Right renal pelvis (tissue), 4 donors: ENCODE data around the gene SOX6. TPM values are rescaled to one million over a fixed set of nuclear protein-coding genes. Genes with fewer than 3 reads are reported as not detected.
"Not testable (repeated sequence)": the region's sequence is repeated elsewhere in the genome, so short reads cannot be mapped to it uniquely, and the experiment has no call there.

Experiments used
- DNase-seq, 4 donors: peaks; one replicate each; pipeline ENCODE4 v3.0.0-alpha.2; 2013; ENCODE audit warnings: low read depth in 4 of 4, low spot score in 3 of 4, missing footprints in 1 of 4
- polyA plus RNA-seq, 4 donors: library from polyadenylated mRNA; unstranded; fragments of 120-200 nt; gene quantifications; one replicate each; pipeline ENCODE4 v1.2.1, GENCODE V29; 2013; ENCODE audit not compliant: insufficient read length in 4 of 4

Gene SOX6
- polyA plus RNA-seq, result 10 to 100 TPM; 18.4 to 23.1 (median 21.3) TPM

DNA sequence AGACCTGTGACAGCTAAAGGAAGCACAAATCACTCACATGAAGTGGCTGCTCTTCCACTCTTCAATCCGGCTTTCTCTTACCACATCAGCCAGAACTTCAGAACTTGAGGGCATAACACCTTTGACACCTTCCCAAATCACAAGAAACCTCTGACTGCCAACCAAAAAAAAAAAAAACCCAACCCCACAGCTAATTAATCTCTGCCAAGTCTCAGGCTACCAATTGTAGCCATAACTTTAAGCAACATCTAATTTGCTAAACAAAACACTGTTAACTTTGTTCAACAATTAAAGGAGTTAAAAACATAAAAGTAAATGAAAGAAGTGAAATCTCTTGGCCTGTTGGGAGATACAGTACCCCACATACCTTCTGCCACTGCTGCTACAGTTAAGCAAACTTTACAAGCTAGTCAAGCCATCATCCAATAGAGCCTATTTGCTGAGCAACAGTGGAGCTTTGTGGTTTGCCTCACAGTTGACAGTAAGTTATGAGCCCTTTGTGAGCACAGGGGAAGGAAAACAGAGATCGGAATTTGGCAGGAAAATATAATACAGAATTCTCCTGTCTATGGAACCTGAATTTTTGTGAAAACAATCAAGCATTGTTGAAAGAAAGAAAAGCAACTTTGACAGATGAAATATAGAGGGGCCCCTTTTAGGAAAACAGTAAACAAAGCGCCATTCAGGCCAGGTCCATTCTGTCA lies at the start of gene SOX6:
Gene SOX6, minus strand, starts transcription at position 490 of the 704 bp plus-strand sequence. CDS start 15,298 bp downstream, outside the sequence.
- DNase-seq, result peak in 2 of 4 donors; percentile 20 to 27

DNA sequence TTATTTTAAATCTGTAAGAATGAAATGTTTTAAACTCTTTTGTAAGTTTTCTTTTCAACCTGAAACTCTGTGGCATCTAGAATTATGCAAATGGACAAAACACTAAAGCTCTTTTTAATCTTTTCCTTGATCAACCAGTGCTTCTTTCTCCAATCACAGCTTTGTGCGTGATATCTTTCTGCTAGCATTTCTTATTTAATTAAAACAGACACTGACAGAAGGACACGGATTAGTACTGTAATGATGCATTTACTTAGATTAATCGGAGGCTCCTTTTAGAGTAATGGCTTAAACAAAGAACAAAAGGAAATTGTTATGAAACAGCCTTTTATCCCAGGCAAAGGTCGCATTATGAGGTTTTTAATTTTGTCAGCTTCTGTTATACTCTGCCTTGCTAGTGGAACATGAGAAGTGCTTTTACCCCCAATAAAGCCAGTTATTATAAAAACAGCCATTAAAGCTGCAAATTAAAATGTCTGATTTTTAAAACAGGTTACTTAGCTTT lies 48.5 kb upstream of the SOX6 start:
- no peak for DNase-seq

GRCh38 chr11:16403851-16404250 lies 47.5 kb upstream of the SOX6 start:
- no peak for DNase-seq

GRCh38 chr11:16403448-16403803 lies 47.1 kb upstream of the SOX6 start:
- no peak for DNase-seq

DNA sequence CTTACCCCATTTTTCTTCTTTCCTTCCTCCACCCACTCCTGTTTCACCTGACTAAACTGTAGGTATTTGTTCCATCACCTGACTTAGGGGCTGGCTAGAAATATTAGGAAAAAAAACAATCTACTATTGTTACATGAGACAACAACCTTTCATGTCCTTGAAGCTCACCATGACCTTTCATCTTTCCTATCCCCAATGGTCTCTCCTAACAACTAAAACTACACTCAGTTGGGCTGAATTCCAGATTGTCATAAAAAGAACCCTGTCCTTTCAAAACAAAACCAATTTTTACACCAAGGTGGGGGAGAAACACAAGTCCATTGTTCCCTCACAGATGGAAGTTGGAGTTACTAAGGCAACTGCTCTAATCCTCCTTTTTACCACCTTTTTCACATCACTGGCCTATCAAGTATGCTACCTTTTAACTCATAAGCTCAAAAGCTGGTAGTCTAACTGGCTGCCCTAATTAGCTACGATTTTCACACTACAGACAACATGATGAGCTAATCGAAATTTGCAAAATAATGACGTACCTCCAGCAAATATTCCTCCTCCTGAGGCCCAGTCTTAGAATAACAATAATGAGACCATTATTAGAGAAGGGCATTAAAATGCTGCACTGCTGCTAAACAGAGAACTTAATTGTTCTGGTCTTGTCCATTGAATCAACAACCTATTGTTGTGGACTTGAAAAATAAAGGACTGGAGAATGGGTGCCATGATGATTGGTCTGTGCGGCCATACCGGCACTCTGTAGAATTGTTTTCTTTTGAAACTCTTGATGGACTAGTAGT lies 46.5 kb upstream of the SOX6 start:
- no peak for DNase-seq

DNA sequence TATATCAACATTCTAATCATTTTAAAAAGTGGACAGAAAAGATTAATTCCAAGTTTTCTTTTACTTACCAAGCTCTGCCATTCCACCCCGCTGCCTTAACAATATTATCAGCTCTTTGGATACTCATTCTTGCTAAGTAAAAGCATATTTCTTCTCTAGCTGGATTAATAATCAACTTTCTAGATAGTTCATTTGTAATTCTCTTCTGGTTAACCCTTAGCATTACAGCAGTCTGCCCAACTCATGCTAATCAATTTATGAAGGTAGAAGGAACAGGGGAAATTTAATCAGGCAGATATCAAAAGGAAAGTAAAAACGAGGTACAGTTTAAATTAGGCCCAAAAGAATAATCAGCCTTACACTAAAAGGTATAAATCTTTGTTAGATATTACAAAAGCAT lies 41.0 kb upstream of the SOX6 start:
- no peak for DNase-seq

DNA sequence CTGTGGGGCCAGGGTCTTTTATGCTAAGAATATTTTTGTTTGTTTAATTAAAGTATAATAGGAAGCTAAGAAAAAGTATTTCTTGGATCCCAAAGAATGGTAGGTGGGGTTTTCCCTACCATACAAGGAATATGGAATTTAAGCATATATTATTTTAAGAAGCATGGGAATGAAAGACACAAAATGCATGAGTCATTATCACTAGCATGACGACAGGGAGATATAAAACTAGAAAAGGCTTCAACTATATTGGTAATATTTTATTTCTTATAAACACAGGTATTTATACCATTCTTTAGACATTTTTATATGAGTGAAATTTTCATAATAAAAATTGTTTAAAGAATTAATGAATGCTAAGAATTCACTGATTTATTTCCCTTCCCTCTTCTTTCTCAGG lies 39.3 kb upstream of the SOX6 start:
- no peak for DNase-seq

DNA sequence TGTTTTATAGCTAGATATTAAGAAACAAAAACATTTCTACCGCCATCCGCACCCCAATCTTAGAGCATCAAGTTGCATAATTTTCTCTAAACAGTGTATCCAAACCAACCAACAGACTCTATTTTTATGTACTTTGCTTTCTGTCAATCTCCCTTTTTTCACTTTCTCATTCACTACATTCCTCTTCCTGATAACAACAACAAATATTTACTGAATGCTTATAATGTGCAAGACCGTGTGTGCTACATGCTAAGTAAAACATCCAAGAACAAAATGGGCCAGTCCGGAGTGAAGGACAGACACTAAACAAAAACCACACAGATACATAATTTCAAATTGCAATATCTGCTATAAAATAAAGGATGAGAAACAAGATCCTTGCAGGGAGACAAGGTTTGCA lies 38.6 kb upstream of the SOX6 start:
- DNase-seq, result no peak

DNA sequence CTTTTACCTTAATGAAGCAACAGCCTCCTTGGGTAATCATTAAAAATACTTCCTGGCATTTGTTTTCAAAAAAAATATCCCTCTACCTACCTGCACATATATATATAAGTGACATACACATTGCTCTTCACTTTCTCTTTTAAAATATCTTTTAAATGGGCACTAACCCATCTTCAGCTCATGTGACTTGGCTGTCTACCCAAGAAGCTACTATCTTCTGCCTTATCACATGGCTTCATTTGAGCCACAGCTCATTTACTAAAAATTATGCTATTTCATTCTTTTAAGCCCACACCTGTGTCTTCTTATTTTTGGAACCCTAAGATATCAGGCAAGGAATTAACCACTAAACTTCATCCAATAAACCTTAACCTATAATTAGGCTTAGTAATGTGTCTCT lies 37.0 kb upstream of the SOX6 start:
- no peak for DNase-seq

GRCh38 chr11:16392616-16393015 lies 36.3 kb upstream of the SOX6 start:
- no peak for DNase-seq

GRCh38 chr11:16390826-16391225 lies 34.5 kb upstream of the SOX6 start:
- not testable (repeated sequence) for DNase-seq

GRCh38 chr11:16385099-16385498 lies 28.8 kb upstream of the SOX6 start:
- no peak for DNase-seq

DNA sequence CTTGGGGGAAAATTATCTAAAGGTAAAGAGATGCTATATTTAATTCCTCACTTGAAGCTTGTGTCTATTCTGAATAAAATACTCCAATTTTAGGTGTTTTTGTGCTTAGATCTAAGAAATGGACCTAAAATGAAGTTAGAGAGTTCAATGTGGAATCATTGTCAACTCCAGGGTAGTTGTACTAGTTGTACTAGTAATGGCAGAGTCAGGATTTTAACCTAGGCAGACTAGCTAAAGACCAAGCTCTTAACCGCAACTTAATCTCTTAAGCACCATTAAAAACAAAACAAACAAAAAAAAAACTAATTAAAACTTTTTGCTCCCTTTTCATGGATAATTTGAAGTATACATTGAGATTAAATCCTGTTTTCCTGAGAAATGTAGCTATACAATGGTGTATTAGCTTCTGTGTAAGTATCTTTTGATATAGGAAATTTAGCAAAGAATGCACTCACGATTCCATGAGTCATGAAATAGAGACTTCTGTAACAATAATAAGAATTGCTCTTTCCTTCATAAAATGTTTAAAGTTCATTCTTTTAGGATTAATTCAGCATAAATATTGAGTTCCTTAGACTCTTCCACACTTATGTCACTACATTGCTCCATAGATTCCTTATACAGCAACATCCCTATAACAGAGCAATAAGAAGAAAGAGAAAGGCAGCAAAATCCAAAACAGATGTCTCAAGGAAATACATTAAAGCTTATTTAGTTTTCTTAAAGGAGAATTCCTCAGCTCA lies 26.5 kb upstream of the SOX6 start:
- no peak for DNase-seq

- no peak for DNase-seq
Measured at GRCh38 chr11:16382186-16382585, 25.8 kb upstream of the SOX6 start.

DNA sequence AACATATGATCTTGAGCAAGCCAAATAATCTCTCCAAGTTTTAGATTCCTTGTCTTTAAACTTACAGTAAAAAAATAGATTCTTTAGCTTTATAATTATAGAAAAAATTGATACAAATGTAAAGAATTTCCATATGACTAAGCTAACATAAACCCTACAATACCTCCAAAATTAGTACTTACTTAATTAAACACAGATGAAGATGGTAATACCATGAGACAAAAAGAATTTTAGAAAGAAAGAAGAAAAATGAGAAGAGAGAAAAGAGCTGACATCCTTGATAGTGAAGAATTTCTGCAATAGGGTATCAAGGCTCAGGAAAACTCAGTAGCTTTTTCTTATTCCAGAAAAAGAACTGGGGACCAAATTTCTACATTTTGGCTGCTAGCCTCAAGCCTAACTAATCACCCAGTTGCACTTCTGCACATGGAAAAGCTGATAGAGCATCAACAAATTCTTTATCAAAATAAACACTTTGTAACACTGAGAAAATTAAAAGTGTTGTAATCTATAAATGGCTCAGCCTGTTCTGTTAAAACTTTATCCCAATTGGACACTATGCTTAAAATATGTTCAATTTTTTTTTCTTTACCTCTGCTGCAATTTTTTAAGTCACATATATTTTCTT lies 24.7 kb upstream of the SOX6 start:
- DNase-seq, result no peak

- DNase-seq, result no peak
Measured at GRCh38 chr11:16378906-16379305, 22.6 kb upstream of the SOX6 start.

- no peak for DNase-seq
Measured at GRCh38 chr11:16377746-16378145, 21.4 kb upstream of the SOX6 start.

GRCh38 chr11:16375664-16376063 lies 19.3 kb upstream of the SOX6 start:
- not testable (repeated sequence) for DNase-seq

DNA sequence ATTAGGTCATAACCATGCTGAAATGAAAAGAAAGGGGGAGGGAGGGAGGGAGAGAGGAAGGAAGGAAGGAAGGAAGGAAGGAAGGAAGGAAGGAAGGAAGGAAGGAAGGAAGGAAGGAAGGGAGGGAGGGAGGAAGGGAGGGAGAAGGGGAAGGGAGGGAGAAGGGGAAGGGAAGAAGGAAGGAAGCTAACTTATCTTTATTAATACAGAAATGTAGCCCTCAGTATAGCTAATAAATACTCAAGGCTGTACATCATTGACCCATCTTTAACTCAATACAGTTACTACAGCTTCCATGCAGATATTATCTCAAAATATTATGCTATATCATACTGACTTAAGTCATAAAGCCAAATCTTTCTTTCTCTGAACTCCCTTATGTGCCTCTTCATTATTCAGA lies 17.4 kb upstream of the SOX6 start:
- no peak for DNase-seq

DNA sequence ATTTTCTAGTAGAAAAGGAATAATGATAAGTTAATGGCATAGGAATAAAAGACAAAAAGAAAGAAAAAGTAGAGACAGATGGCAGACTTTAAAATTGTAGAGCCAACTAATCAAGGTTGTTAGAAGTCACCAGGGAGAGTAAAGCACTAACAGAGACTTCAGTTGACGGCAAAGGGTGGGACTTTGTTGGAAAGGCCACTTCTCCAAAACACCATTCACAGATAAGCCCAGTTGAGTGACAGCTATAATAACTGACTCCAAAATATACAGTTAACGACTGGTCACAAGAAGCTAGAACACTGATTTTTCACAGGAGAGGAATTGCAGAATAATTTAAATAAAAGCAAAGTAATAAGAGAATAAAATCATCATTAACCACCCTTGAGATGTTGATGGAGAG lies 16.0 kb upstream of the SOX6 start:
- DNase-seq, result no peak

DNA sequence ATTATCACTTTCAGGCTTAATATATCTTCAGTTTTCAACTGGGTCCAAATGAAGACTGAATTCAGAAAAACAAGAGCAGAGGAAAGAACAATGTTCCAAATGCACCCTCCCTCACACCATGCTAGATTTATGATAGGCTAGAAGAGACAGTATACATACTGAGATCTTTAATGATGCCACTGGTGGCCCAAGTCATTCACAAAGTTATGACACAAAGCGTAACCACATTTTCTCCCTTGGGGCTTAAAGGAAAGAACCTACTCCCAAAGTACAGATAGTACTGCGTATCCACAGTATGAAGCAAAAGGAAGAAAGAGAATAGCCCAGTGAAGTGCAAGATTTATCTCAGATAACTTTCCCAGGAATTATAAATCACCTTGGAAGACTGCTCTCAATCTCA lies 10.9 kb upstream of the SOX6 start:
- no peak for DNase-seq
